OCI-LY7 (cell line): ENCODE results near the gene NLRC3. TPM values are rescaled to one million over a fixed set of nuclear protein-coding genes. Genes with fewer than 3 reads are reported as not detected.

Experiments used
- BruUV-seq: library from RNA; stranded (reverse); fragments of 400-500 nt; replicated peaks from 2 replicates; lab custom pipeline; 2021; lab: Mats Ljungman, UMichigan
- CTCF ChIA-PET: fragments of 300-600 bp; sonication (Branson Sonifier 250); formaldehyde crosslinking; loops from one replicate; lab custom pipeline; 2022; ENCODE audit warnings: antibody characterized with exemption; ENCODE audit not compliant: unreplicated experiment; lab: Charles Lee
- POLR2A ChIA-PET: fragments of 300-600 bp; sonication (Branson Sonifier 250); formaldehyde crosslinking; loops from one replicate; lab custom pipeline; 2022; ENCODE audit warnings: antibody characterized with exemption; lab: Charles Lee
- DNase-seq: peaks from one replicate; pipeline ENCODE4 v3.0.0-alpha.2; 2015; ENCODE audit warnings: low spot score
- H2AFZ ChIP-seq: fragments of 200-600 bp; sonication (generic), shearing (Covaris generic); 2 replicates; pipeline ENCODE4 v1.6.1; 2014; ENCODE audit warnings: mild to moderate bottlenecking, antibody characterized with exemption, low read length, moderate library complexity
- H3K27ac ChIP-seq: fragments of 200-600 bp; sonication (generic); 2 replicates; pipeline ENCODE4 v1.5.1; 2014; ENCODE audit warnings: mixed run types, low read depth, mild to moderate bottlenecking, moderate library complexity, low read length, inconsistent platforms; ENCODE audit not compliant: poor library complexity, severe bottlenecking
- H3K36me3 ChIP-seq: fragments of 200-600 bp; sonication (generic); 2 replicates; pipeline ENCODE4 v1.6.1; 2014; ENCODE audit warnings: mild to moderate bottlenecking, antibody characterized with exemption, low read length, moderate library complexity, mixed read lengths; ENCODE audit not compliant: insufficient read depth
- H3K4me1 ChIP-seq: fragments of 200-600 bp; sonication (generic); 2 replicates; pipeline ENCODE4 v1.5.1; 2014; ENCODE audit warnings: mild to moderate bottlenecking, low read length; ENCODE audit not compliant: insufficient read depth, poor library complexity, severe bottlenecking
- H3K4me2 ChIP-seq: fragments of 200-600 bp; sonication (generic); 2 replicates; pipeline ENCODE4 v1.6.1; 2014; ENCODE audit warnings: mild to moderate bottlenecking, low read length
- H3K4me3 ChIP-seq: fragments of 200-600 bp; sonication (generic); 2 replicates; pipeline ENCODE4 v1.5.1; 2014; ENCODE audit warnings: mild to moderate bottlenecking, low read depth, low read length; ENCODE audit not compliant: poor library complexity, severe bottlenecking
- H3K79me2 ChIP-seq: fragments of 200-600 bp; sonication (generic); 2 replicates; pipeline ENCODE4 v1.6.1; 2016; ENCODE audit warnings: low read depth, mild to moderate bottlenecking, low read length, moderate library complexity, mixed read lengths; ENCODE audit not compliant: insufficient read depth
- H3K9me2 ChIP-seq: fragments of 200-600 bp; sonication (generic); 2 replicates; pipeline ENCODE4 v1.6.1; 2016; ENCODE audit warnings: mild to moderate bottlenecking, low read length, mixed read lengths; ENCODE audit not compliant: insufficient read depth
- H3K9me3 ChIP-seq: fragments of 200-600 bp; sonication (generic); 2 replicates; pipeline ENCODE4 v1.6.1; 2014; ENCODE audit warnings: mild to moderate bottlenecking, mixed run types, low read length, mixed read lengths
- H4K20me1 ChIP-seq: fragments of 200-600 bp; sonication (generic); 2 replicates; pipeline ENCODE4 v1.6.1; 2014; ENCODE audit warnings: mild to moderate bottlenecking, antibody characterized with exemption, low read length, moderate library complexity, mixed read lengths; ENCODE audit not compliant: insufficient read depth
- EZH2phosphoT487 ChIP-seq: fragments of 200-600 bp; sonication (generic); IDR thresholded peaks from 2 replicates; pipeline ENCODE4 v1.6.1; 2018; ENCODE audit warnings: low read depth, borderline replicate concordance, mild to moderate bottlenecking, mixed run types, antibody characterized with exemption, low read length, moderate library complexity, mixed read lengths
- intact Hi-C: fragments of 100-400 bp; cut with micrococcal nuclease; formaldehyde crosslinking; loops from one replicate; pipeline ENCODE4 v1.10.0; 2022; ENCODE audit not compliant: unreplicated experiment
- total RNA-seq, 2 experiments: library from RNA; depleted of rRNA in 1 of 2; stranded (reverse); fragments of >200 nt in 1 of 2; shearing (Covaris generic) in 1 of 2; gene quantifications; 2 replicates each; pipeline ENCODE4 v1.2.3, GENCODE V29; 2014 to 2022
- TF ChIP-seq, protein P1 (sequence below): fragments of 200-600 bp; sonication (generic); conservative IDR thresholded peaks from 2 replicates; pipeline ENCODE4 v1.5.1; 2014; ENCODE audit warnings: mild to moderate bottlenecking, antibody characterized with exemption, low read length, moderate library complexity, mixed read lengths

Gene NLRC3
- total RNA-seq, 2 experiments from 2014 or later, result 50.6 to 74.0 TPM

DNA sequence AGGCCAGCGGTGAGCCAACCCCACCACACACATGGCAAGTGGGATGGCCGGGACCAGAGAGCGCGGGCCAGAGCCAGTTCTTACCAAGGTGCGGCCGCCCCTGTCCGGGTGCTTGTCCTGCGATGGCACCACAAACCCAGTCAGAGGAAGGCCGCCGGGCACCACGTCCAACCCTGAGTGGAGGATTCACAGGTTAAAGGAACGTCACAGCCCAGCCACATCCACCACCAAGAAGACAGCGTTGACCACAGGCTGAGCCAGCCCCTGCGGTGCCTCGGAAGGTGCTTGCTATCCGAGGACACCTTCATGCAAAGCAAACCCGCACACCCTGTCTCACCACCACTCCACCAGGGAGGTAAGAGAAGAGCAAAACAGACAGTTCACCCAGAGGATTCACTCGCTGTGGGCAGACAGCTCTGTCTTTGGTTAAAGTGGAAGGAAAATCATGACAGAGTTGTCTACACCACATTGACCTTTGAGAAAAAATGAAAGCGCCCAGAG lies 18.4 kb upstream of the NLRC3 start:
- CTCF ChIA-PET, result no interaction called here
- H3K4me3 ChIP-seq, result no peak overlapping the region
- BruUV-seq, result no TSS peak

DNA sequence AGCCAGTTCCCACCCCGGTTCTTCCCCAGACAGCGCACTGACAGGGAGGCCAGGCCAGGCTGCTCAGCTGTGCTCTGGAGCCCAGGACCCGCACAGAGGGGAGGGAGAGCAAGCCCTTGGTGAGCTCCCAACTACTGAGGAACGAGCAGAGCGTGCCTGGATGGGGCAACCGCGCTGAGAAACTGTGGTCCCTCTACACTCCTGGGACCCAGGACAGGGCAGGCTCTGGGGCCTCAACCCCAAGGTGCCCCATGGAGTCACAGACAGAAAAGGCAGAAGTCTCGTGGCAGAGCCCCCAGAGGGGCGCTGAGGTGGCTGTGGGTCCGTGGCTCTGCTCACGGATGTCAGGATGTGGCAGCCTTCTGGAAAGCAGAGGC lies 17.9 kb upstream of the NLRC3 start:
- ChIA-PET CTCF (no interaction called here), POLR2A (no interaction called here)
- Histone ChIP-seq H3K9me2 (no peaks in the 10 kb centered on the region), H3K9me3 (peaks cover 6% of the 10 kb centered on the region), H3K79me2 (no peaks in the 10 kb centered on the region), H3K27ac (no peak overlapping the region), H3K4me2 (no peak overlapping the region), H3K36me3 (peaks cover 83% of the 10 kb centered on the region), H3K4me3 (no peak overlapping the region), H2AFZ (no peak overlapping the region), H3K4me1 (no peaks in the 10 kb centered on the region), H4K20me1 (no peaks in the 10 kb centered on the region)
- no peak for DNase-seq
- no peak for TF ChIP-seq EZH2phosphoT487
- TF ChIP-seq, protein P1, sequence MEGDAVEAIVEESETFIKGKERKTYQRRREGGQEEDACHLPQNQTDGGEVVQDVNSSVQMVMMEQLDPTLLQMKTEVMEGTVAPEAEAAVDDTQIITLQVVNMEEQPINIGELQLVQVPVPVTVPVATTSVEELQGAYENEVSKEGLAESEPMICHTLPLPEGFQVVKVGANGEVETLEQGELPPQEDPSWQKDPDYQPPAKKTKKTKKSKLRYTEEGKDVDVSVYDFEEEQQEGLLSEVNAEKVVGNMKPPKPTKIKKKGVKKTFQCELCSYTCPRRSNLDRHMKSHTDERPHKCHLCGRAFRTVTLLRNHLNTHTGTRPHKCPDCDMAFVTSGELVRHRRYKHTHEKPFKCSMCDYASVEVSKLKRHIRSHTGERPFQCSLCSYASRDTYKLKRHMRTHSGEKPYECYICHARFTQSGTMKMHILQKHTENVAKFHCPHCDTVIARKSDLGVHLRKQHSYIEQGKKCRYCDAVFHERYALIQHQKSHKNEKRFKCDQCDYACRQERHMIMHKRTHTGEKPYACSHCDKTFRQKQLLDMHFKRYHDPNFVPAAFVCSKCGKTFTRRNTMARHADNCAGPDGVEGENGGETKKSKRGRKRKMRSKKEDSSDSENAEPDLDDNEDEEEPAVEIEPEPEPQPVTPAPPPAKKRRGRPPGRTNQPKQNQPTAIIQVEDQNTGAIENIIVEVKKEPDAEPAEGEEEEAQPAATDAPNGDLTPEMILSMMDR, result no peak
- intact Hi-C loops, result no loop called here
- no TSS peak for BruUV-seq

More for the DNA sequence above, 18.4 kb upstream of the NLRC3 start:
- Histone ChIP-seq H3K9me3 (peaks cover 9% of the 10 kb centered on the region), H2AFZ (no peak overlapping the region), H3K4me1 (no peaks in the 10 kb centered on the region), H3K79me2 (no peaks in the 10 kb centered on the region), H3K27ac (no peak overlapping the region), H4K20me1 (no peaks in the 10 kb centered on the region), H3K36me3 (peaks cover 83% of the 10 kb centered on the region), H3K9me2 (no peaks in the 10 kb centered on the region), H3K4me2 (no peak overlapping the region)
- TF ChIP-seq EZH2phosphoT487, result no peak
- TF ChIP-seq, protein P1, result no peak
- POLR2A ChIA-PET, result no interaction called here
- DNase-seq, result no peak
- intact Hi-C loops, result no loop called here

DNA sequence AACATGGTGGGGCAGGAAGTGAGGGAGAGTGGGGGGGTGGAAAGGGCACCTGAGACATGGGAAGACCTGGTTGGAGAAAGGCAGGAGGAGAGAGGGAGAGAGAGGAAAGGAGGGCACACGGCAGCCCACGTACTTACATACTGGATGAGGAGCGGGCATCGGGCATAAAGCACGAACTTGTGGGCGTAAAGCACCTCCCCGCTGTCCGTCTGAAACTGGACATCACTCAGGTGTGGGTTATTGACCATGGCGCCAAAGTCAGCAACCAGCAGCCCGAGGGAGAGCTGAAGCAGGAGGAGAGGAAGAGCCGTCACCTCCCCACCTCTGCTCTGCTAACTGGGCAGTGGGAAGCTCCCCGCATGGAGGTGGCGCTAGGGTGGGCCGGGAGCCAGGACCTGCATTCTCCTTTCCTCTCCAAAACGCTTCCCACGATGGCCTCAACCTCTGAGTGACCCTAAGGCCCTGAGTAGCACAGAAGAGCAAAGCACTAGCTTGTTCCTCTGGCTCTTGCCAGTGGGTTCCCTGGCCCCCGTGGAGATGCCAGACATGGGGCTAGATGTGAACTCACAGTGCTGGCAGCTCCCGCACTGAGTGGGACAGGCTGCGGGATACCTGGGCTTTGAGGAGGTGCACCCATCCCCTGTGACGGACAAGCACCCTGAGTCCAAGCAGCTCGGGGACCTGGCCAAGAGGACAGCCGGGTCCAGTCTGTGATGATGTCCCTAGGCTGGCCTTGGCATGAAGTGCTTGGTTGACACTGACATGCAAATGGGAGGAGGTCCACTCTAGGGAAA lies 17.3 kb upstream of the NLRC3 start:
- POLR2A ChIA-PET, result interaction anchor here (0.7 kb wide), 1 partner anchor 14 kb away, joined by 3 read pairs; no protein-coding TSS in a partner anchor
- BruUV-seq, result no TSS peak
- intact Hi-C loops, result no loop called here

More for the DNA sequence above, 17.3 kb upstream of the NLRC3 start:
- Histone ChIP-seq H3K9me2 (no peaks in the 10 kb centered on the region), H3K4me2 (no peak overlapping the region), H3K4me1 (no peaks in the 10 kb centered on the region), H3K79me2 (no peaks in the 10 kb centered on the region), H3K4me3 (no peak overlapping the region), H3K27ac (no peak overlapping the region), H2AFZ (no peak overlapping the region), H3K9me3 (peaks cover under 1% of the 10 kb centered on the region; the same call in 1 of the 2 replicates), H3K36me3 (peaks cover 83% of the 10 kb centered on the region), H4K20me1 (no peaks in the 10 kb centered on the region)
- CTCF ChIA-PET, result no interaction called here
- TF ChIP-seq, protein P1, result no peak
- no peak for TF ChIP-seq EZH2phosphoT487
- DNase-seq, result no peak
